Retinal pigment epithelial cell (primary cell): ENCODE measurements around the gene ZSWIM6.

Experiments used
- DNase-seq: peaks from one replicate; pipeline ENCODE4 v3.0.0-alpha.2; 2010; ENCODE audit warnings: low read depth
- H3K4me3 ChIP-seq: 2 replicates; pipeline ENCODE4 v1.5.1; 2011; ENCODE audit warnings: mild to moderate bottlenecking, low read length, control low read depth, moderate library complexity
- TF ChIP-seq, protein P1 (sequence below): conservative IDR thresholded peaks from 2 replicates; pipeline ENCODE4 v1.5.1; 2011; ENCODE audit warnings: low read depth, low read length, control low read depth, inconsistent platforms

Gene ZSWIM6

DNA sequence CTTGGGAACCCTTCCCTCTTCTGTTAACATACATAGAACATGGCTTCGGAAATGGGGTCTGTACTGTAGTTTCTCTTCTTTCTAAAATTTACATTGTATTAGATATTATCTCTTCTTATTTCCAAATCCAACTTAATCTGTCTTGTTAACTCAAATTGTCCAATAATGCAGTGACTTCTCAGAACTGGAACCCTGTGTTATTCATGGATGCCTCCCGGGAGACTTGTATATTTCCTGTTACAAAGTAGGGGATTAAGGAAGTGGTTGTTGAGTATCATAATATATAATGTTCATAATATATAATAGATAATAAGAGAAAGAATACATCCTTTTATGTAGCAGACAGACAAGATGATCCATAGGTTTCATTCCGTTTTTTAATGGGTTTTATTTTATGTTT, 128.4 kb downstream of the ZSWIM6 start:
- H3K4me3 ChIP-seq: no peak overlapping the region
- TF ChIP-seq, protein P1, sequence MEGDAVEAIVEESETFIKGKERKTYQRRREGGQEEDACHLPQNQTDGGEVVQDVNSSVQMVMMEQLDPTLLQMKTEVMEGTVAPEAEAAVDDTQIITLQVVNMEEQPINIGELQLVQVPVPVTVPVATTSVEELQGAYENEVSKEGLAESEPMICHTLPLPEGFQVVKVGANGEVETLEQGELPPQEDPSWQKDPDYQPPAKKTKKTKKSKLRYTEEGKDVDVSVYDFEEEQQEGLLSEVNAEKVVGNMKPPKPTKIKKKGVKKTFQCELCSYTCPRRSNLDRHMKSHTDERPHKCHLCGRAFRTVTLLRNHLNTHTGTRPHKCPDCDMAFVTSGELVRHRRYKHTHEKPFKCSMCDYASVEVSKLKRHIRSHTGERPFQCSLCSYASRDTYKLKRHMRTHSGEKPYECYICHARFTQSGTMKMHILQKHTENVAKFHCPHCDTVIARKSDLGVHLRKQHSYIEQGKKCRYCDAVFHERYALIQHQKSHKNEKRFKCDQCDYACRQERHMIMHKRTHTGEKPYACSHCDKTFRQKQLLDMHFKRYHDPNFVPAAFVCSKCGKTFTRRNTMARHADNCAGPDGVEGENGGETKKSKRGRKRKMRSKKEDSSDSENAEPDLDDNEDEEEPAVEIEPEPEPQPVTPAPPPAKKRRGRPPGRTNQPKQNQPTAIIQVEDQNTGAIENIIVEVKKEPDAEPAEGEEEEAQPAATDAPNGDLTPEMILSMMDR: no peak

DNA sequence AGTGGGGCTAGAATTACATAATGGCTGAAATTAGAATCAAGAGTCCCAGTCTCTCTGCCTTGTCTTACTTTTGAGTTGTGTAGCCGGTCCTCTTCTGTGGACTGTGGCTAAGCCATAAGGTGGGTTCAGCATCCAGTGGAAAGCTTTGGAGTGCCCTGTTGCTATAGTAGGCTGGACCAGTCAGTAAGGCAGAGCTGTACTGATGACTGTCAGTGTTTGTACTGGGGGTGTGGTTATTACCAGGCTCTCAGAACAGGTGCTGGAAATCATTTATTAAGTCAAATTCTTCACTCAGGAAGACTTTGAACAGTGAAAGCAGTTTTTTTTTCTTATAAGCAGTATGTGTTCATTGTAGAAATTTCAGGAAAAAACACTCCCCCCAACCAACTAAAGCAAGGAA, 129.4 kb downstream of the ZSWIM6 start:
- H3K4me3 ChIP-seq: no peak overlapping the region
- no peak for DNase-seq
- TF ChIP-seq, protein P1: no peak

More for the DNA sequence above, 128.4 kb downstream of the ZSWIM6 start:
- DNase-seq: no peak

DNA sequence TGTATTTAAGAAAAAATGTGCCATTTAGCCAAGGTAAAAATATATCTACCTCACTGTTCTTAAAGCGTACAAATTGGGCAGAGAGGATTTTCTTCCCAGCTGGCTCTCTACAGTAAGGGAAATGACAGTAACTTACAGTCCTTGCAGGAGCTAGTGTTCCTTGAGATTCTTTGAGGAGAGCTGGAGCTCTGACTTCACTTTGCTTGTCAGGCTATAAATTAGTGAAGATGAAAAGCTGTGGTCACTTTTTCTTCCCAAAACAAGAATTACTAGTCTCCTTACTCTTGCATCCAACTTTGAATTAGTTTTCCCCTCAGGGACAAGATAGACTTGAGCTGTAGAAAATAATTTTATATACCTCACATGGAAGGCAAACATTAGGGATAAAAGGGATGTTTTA, 129.9 kb downstream of the ZSWIM6 start:
- TF ChIP-seq, protein P1: no peak
- H3K4me3 ChIP-seq: no peak overlapping the region
- DNase-seq: no peak

DNA sequence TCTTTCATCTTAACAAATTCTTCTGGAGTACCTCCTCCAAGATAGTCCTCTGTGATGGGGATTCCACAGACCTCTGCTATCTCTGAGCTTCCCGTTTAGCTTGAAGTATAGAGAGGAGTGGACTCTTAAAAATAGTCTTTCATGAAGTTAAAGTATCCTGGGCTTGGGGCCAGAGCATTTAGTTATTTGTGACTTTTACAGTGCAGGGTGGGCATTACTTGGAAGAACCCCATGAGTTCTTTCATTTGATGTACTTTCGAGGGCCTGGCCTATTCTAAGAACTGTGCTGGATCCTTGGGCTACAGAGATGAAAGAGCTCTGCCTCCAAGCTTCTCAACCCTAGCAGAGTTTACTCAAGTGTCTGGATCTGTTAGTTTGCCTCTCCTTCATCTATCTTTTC, 131.5 kb downstream of the ZSWIM6 start:
- TF ChIP-seq, protein P1: no peak
- DNase-seq: no peak
- no peak overlapping the region for H3K4me3 ChIP-seq

DNA sequence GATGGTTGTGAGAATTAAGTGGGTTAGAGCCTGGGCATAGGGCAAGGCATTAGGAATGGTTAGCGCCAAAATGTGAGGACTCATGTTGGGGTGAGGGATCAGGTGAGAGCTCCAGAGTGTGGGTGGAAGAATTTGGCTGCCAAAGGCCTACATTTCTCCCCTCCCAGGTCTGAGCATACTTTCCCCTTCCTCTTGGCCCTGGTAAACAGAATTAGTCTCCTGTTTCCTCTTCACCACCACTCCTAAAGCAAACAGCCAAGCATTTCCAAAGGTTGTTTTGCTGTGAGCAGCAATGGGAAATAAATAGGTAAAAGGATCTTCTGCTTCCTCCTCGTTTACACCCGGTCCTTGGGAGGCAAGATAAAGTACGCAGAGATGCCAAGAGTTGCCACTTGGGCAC, 132.5 kb downstream of the ZSWIM6 start:
- H3K4me3 ChIP-seq: no peak overlapping the region
- TF ChIP-seq, protein P1: no peak
- no peak for DNase-seq

DNA sequence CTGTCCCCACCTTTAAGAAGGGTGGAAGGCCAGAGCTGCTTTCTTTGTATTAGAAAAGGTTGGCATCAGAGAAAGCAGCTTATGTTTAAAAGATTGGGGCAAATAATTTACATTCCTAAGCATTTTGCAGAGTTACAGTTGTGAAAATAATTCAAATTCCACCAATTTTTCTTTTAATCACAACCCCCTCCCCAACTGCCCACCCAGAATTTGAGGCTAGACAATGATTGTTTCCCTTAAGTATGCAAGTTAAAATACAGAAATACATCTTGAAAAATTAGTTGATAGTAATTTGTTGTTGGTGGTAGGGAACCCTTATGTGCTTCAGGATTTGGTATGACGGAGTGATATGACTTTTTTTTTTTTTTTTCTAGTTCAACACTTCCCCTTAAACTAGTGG, 133.0 kb downstream of the ZSWIM6 start:
- DNase-seq: no peak
- TF ChIP-seq, protein P1: no peak
- no peak overlapping the region for H3K4me3 ChIP-seq

DNA sequence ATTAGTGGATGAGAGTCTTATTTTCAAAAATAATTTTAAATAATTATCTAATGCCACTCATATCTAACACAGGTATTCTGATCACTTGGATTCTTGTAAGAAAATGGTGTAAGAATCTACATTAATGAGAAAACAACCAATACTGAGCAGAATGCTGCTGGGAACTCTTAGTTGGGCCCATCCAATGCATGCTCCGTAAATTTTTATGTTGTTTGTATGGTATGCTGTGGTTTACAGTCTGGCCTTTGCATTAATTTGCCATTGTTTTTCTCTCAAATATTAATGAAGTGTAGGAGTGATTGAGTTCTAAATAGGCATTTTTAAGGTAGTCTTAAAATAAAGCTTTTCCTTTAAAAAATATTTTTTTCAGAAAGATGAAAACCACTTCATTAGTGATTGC, 133.4 kb downstream of the ZSWIM6 start:
- TF ChIP-seq, protein P1: no peak
- no peak for DNase-seq
- no peak overlapping the region for H3K4me3 ChIP-seq
